HG03175 (cell line): ENCODE results near the gene ZC3HAV1L.
"Not testable (repeated sequence)": the region's sequence is repeated elsewhere in the genome, so short reads cannot be mapped to it uniquely, and the experiment has no call there.

ENCODE experiments used
- ATAC-seq: cut with Tn5 transposase; IDR thresholded peaks from one replicate; pipeline ENCODE4 v1.9.1; 2021; ENCODE audit warnings: mild to moderate bottlenecking, moderate library complexity; ENCODE audit not compliant: unreplicated experiment

The ZC3HAV1L gene, protein sequence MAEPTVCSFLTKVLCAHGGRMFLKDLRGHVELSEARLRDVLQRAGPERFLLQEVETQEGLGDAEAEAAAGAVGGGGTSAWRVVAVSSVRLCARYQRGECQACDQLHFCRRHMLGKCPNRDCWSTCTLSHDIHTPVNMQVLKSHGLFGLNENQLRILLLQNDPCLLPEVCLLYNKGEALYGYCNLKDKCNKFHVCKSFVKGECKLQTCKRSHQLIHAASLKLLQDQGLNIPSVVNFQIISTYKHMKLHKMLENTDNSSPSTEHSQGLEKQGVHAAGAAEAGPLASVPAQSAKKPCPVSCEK

DNA sequence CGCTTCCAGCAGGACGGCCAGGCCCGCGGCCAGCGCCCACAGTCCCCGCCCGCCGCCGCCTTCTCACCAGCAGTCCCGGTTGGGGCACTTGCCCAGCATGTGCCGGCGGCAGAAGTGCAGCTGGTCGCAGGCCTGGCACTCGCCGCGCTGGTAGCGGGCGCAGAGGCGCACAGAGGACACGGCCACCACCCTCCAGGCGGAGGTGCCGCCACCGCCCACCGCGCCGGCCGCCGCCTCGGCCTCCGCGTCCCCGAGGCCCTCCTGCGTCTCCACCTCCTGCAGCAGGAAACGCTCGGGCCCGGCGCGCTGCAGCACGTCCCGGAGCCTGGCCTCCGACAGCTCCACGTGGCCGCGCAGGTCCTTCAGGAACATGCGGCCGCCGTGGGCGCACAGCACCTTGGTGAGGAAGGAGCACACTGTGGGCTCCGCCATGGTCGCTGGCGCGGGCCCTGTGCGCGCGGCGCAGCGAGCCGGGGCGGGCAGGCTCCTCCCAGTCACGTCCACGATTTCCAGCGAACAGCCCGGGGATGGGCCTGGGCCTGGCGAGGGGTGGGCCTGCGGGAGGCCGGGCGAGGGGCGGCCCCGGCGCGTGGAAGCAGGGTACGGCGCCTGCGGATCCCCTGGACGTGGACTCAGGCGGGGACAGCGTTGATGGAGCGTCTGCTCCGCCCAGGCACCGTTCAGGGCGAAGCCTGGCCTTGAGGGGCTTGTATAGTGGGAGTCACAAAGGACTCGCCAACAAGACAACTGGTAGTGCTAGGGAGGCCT lies at the start of gene ZC3HAV1L:
TSS of gene ZC3HAV1L (minus strand) at position 457 of the 768 bp plus-strand sequence. CDS start at position 432, 25 bp downstream.
- ATAC-seq, result peak; percentile 83

DNA sequence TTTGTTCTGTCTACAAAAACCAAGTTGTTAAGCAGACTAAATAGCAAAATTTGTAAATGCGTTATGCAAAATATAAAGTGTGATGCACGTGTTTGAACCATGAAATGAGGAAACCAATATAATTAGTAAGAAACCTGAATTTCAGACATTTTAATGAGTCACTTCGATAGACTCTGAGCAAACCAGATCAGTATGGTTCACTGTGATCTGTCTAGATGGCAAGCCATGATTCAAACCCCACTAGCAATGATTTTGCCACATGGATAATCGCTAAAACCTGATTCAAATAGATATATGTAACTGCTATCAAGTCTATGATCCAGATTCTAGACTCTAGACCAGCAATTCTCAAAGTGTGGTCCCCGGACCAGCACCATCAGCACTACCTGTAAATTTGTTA lies 48.9 kb upstream of the ZC3HAV1L start:
- no peak for ATAC-seq

DNA sequence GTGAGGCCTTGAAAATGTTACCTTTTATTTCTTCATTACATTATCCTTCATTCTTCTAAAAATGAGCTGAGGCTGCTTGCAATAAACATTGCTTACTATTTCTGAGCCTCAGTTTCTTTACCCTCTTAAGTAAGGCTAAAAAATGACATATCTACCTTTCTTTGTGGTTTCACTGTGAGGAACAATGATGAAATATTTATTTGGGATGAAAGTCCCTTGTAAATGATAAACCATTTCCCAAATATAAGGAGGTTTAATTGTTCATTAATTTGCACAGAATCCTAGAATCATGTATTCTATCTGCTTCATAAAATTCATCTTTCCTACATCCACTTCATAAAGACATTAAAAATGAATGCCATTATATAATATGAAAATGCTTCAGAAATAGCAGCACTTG lies 45.7 kb upstream of the ZC3HAV1L start:
- ATAC-seq, result no peak

DNA sequence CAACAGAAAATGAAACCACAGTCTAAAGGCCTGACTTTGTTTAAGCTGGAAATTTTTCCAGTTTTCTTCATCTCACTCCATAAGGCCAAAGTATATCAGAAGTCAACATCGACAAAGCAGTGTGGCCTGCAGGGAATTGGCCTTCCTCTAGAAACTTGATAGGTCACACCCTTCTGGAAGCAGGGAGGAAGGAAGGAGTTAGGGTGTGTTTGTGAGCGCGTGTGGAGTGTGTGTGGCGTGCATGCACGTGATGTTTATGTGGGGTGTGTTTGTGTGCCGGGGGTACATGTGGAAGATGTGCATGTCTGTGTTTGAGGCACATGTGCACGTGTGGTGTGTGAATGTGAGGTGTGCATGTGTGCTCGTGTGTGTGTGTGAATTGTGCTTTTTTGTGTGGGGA lies 45.1 kb upstream of the ZC3HAV1L start:
- ATAC-seq, result no peak

DNA sequence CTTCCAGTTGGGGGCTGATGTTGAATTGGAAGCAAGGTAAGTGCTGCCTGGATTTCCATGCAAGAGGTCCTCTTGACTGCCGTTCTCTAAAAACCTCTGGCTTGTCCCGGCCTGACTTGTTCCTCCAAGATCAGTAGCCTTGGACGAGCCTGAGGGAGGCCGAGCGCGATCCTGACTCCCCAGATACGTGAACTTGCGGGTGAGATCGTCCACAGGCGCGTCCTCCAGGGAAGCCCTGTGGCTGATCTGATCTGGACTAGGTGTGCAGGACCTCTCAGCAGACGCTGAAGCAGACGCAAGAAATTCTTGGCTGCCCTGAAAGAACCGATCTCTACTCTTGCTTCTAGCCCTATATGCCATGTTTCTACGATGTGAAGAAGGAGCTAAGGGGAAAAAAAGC lies 44.0 kb upstream of the ZC3HAV1L start:
- ATAC-seq, result no peak

DNA sequence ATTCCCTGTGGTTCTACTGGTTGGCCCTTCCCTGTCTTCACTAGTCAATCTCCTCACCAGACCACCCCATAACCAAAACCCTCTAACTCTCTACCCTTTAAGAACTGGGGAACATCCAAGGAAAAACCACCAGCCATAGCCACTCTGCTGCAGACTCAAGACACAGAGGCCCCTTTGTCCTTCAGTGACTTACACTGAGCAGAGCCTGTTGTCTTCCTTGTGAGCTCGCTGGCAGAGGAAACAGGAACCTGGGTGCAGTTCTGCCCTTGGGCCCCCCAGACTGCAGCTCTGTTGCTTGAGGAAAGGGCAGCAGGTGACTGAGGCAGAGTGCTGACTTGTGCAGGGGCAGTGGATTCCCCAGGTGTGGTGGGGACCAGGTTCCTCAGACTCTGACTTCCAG lies 43.1 kb upstream of the ZC3HAV1L start:
- ATAC-seq, result no peak

DNA sequence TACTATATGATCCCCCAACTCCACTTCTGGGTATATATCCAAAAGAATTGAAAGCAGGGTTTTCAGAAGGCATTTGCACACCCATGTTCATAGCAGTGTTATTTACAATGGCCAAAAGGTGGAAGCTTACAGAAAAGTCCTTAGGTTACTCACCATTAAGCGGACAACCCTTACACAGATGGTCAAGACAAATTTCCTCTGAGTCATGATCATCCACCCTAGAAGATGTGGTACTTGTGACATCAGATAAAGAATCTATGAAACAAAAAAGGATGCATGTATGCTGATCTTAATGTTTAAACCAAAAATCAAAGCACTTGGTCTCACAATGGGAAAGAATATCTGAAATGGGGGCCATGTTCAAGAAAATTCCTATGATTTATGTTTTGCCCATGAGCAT lies 42.6 kb upstream of the ZC3HAV1L start:
- ATAC-seq, result no peak

DNA sequence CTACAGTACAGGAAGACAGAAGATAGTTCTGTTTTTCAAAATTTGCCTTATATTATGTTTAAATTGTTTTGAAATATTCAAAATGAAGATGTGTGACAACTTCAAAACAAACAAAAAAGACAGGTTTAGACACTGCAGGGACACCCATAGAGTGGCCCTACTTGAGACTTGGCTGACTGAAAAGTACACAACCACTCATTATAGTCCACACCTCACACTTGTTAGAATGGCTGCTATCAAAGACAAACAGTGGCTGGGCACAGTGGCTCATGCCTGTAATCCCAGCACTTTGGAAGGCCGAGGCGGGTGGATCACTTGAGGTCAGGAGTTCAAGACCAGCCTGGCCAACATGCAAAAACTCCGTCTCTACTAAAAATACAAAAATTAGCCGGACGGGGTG lies 41.9 kb upstream of the ZC3HAV1L start:
- ATAC-seq, result not testable (repeated sequence)

DNA sequence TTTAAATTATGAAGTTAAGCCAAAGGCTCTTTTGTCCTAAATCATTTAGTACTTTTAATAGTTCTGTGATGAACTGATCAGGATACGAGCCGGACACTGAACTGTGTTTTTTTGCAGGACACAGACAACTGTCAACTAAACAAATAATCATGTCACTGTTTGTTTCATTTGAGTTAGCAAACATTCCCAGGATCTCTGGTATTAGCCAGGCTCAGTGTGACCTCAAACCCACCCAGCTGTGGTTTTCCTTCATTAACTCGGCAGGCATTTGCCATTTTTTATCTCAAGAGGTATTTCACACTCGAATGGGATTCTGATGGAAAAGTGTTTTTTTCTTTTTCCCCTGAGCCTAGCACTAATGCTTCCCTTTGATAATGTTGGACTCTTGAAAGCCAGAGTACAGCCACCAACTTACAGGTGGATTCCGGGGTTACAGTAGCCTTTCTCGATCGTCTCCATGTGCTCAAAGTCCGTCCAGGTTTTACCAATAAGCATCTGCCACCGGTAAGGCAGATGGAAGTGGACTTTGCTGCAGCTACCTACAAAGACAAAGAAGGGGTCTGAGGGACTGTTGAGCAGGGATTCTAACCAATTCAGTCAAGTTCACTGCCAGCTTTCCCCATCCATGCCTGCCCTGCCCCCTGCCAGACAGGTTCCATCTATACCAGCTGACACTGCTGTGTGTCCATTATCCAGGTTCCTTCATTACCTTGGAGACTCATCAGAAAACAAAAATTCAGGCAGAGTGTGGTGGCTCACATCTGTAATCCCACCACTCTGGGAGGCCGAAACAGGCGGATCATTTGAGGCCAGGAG lies 40.2 kb upstream of the ZC3HAV1L start:
- no peak for ATAC-seq

DNA sequence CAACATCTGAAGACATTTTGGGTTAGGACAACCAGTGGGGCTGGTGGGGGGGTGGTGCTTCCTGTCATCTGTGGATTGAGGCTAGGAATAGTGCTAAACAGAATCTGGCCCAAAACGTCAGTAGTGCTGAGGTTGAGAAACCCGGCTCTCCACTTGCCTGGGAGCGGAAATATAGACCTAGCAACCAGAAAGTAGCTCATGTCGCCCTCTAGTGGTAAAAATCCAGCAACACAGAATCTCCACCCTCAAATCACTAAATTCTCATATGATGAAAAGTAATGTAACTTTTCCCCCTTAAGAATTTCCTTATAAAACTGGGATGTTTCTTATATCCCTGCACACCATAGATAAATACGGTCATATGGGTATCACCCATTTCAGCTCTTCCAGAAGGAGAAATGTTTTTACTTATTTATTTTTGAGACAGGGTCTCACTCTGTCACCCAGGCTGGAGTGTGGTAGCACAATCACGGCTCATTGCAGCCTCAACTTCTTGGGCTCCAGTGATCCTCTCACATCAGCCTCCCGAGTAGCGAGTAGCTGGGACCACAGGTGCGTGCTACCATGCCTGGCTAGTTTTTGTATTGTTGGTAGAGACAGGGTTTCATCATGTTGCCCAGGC lies 39.3 kb upstream of the ZC3HAV1L start:
- peak; percentile 91 for ATAC-seq

DNA sequence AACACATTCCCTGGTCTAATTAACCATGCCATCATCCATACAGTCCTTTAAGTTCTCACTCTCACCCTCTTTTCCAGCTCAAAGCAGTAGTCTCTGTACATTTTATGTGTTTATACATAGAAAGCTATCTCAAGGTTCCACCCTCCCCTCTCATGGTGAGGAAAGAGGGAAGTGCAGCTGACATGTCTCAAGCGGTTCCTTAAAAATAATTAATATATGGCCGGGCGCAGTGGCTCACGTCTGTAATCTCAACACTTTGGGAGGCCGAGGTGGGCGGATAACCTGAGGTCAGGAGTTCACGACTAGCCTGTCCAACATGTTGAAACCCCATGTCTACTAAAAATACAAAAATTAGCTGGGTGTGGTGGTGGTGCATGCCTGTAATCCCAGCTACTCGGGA lies 37.0 kb upstream of the ZC3HAV1L start:
- no peak for ATAC-seq

DNA sequence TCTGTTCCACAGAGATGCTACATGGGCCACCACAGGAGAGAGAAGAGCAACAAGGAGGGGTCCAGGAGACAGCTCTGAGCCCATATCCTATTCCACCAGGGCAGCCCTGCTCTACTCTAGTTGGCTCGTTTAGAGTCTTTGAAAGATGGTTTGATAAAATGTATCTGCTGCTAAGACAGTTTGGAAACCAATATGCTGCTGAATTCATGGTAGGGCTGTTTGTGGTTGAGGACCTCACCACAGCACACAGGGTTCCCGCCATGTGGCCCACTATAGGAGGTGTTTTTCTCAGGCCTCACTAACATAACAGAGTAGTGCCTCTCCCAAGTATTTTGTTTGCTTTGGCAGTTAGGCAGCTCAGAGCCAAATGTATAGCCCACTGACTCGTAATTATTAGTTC lies 35.8 kb upstream of the ZC3HAV1L start:
- no peak for ATAC-seq

DNA sequence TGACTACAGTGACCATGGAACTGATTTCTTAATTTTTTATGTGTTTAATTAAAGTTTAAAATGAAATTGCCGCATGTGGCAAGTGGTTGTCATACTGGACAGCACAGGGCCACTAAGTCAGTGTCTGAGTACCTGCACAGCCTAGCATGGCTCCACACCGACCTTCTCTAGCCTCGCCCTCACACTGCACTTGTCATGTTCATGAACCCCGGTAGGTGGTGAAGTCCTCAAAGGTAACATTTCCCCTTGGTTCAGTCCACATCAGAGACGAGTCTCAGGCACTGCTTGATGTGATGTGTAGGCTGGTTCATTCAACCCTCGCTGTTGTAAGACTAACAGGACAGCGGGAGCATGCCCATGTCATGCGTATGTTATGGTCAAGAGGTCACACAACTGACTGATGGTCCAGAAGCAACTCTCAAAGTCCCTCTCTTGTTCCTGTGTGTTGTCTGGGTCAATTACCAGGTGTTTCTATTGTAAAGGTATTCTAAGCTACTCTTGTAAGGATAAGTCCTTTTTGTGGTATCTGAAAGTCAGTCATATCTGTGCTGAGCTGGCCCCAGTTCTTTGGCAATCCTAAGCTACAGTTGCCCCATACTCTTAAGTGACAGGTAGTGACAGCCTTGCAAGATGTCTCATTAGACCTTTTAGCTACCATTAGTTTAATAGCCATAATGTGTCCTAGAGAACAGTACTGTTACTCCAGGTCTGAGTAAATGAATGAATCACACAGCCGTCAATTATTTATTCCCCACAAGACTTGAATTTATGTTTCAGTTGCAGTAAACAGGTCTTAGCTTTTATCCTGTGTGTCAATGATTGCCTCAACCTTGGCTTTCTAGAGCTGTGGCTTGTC lies 32.9 kb upstream of the ZC3HAV1L start:
- ATAC-seq, result no peak

DNA sequence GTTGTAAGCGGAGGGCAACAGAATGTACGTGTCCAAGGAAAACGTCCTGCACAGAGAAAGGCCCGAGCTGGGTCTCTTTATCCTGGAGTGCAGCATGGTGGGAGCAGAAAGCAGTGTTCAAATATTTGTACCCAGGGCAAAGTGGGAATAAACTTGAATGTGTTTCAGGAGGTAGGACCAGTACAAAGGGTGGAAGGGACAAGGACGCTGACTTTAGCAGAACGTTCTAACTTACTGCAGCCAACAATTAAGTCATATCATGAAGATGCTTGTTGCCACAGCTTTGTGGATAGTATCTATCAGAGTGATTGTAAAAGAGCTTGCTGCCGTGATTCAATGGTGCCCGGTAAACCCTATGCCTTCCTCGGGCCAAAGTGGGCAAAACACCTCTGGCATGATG lies 30.5 kb upstream of the ZC3HAV1L start:
- ATAC-seq, result no peak

DNA sequence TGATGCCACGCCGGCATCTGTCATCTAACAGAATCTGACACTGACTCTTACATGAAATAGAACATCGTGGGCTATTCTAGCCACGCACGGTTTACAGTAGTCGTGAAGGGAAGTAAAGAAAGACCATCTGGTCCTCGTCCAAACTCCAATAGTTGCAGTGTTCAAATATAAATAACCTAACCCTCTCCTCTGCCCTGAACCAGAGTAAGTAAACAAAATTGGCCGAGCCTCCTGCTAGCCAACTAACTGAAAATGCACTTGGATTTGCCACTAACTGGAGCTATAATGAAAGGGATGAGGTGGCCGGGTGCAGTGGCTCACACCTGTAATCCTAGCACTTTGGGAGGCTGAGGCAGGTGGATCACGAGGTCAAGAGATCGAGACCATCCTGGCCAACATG lies 29.5 kb upstream of the ZC3HAV1L start:
- no peak for ATAC-seq

DNA sequence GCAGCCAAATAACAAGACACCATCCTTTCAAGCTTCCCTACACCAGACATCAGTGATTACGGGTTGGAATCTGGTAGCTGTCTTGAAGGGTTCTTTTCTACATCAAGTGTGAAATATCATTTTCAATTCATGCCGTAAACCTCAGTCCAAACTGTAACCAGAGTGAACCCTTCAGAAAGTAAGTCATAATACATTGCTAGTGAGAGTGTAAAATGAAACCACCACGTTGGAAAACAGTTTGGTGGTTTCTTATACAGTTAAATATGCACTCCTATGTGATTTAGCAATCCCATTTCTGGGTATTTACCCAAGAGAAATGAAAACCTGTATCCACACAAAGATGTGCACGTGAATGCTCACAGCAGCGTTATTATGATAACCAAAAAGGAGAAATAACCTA lies 25.6 kb upstream of the ZC3HAV1L start:
- no peak for ATAC-seq

DNA sequence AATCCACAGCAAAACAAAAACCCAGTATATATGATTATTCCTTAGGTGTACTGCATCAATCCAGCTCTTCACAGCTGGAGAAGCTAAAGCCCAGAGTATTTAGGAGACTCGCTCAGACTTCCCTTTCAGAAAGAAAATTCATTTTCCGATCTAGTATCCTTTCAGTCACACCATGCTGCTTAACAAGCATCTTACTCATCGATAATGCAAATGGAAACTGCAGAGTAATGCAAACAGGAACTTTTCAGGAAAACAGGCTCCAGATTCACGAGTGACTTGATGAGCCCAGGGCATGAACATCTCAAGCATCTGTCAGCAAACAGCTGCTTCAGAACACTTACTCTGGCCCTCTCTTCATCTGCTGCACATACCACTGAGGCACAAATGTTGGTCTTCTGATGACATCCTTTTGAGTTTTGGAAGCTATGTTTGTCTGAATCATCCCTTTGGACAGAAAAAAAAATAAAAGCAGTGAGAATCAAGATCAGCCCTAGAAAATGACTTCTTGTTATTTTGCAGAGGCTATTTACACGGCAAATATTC lies 24.9 kb upstream of the ZC3HAV1L start:
- ATAC-seq, result no peak

DNA sequence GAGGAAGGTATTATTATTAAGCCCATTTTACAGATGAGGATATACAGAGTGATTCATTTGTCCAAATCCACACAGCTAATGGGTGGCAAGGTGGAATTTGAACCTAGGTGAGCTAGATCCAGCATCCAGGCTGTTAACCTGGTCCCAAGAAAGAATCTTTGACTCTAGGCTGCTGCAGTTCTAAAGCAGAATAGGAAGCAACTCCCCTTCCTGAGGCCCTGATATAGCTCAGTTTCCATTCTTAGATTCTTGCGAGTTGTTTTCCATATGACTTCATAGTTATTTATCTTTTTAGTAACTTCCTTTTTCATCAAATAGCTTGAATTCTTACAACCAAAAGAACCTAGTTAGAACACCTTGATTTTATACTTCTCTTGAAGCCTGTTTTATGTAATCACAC lies 24.1 kb upstream of the ZC3HAV1L start:
- ATAC-seq, result no peak

DNA sequence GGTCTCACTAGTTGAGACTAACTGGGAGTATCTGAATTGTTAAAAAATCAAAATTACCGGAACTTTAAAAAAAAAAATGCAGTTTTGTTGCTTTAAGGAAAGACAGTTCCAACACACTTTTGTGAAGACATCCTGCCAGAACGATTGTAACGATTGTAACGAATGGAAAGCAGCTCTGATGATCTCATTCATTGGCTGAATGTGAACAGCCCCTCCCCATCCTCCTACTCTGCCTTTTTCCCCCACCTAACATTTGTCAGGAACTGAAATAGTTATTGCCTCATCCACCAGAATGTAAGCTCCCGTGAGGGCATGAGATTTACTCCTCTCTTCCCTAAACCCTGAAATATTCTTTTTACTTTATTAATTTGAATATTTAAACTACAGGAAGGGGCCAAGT lies 23.1 kb upstream of the ZC3HAV1L start:
- no peak for ATAC-seq

DNA sequence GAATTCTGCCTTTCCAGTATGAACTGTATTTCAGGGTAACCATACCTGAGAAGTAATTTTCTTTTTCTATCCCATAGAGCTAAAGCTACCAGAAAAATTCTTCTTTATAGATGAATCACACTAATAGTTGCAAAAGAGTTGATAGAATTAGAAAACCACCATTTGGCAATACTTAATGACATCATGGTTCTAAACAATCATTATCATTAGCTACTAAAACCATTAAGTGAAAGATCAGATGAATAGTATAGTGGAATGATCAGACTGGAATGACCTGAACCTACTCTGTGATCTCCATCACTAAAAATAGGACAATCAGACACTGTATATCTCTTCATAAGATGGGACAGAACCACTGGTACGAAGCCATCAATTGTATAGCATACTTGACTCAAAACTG lies 19.8 kb upstream of the ZC3HAV1L start:
- no peak for ATAC-seq
